ENCODE data around the gene GAL3ST2.

Gene GAL3ST2

GRCh38 chr2:241768251-241768711, 8.3 kb upstream of the GAL3ST2 start:
- H3K4me3 ChIP-seq (ENCODE audit: low read depth, low read length), result no peak overlapping the region

GRCh38 chr2:241768850-241769249, 7.8 kb upstream of the GAL3ST2 start:
- no peak for DNase-seq (ENCODE audit: low read depth)
- TF ChIP-seq, protein P1, sequence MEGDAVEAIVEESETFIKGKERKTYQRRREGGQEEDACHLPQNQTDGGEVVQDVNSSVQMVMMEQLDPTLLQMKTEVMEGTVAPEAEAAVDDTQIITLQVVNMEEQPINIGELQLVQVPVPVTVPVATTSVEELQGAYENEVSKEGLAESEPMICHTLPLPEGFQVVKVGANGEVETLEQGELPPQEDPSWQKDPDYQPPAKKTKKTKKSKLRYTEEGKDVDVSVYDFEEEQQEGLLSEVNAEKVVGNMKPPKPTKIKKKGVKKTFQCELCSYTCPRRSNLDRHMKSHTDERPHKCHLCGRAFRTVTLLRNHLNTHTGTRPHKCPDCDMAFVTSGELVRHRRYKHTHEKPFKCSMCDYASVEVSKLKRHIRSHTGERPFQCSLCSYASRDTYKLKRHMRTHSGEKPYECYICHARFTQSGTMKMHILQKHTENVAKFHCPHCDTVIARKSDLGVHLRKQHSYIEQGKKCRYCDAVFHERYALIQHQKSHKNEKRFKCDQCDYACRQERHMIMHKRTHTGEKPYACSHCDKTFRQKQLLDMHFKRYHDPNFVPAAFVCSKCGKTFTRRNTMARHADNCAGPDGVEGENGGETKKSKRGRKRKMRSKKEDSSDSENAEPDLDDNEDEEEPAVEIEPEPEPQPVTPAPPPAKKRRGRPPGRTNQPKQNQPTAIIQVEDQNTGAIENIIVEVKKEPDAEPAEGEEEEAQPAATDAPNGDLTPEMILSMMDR (conservative IDR thresholded peaks at IDR 0.05; ENCODE audit: low read depth, low read length), result no peak
- H3K4me3 ChIP-seq (ENCODE audit: low read depth, low read length), result no peak overlapping the region

More at GRCh38 chr2:241768251-241768711, 8.3 kb upstream of the GAL3ST2 start:
- DNase-seq (ENCODE audit: low read depth), result no peak
- TF ChIP-seq, protein P1 (conservative IDR thresholded peaks at IDR 0.05; ENCODE audit: low read depth, low read length), result no peak

DNA sequence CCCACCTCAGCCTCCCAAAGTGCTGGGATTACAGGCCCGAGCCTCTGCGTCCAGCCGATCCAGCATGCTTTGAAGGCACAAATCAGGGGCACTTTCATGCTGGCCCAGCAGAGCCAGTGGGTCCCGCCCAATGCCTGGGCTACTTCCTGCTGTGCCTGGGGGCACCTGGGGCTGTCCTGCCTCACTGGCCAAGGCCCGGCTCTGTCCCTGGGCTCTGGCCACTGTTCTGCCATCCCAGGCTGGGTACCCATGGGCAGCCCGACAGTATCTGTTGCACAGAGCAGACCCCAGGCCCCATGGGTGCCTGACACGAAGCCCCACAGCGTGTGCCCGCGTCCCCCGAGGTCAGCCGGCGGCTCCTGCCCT, 6.8 kb upstream of the GAL3ST2 start:
- no peak overlapping the region for H3K4me3 ChIP-seq (ENCODE audit: low read depth, low read length)
- TF ChIP-seq, protein P1 (conservative IDR thresholded peaks at IDR 0.05; ENCODE audit: low read depth, low read length), result no peak
- DNase-seq (ENCODE audit: low read depth), result no peak

GRCh38 chr2:241770185-241770935, 6.3 kb upstream of the GAL3ST2 start:
- DNase-seq (ENCODE audit: low read depth), result no peak
- H3K4me3 ChIP-seq (ENCODE audit: low read depth, low read length), result no peak overlapping the region
- TF ChIP-seq, protein P1 (conservative IDR thresholded peaks at IDR 0.05; ENCODE audit: low read depth, low read length), result no peak

DNA sequence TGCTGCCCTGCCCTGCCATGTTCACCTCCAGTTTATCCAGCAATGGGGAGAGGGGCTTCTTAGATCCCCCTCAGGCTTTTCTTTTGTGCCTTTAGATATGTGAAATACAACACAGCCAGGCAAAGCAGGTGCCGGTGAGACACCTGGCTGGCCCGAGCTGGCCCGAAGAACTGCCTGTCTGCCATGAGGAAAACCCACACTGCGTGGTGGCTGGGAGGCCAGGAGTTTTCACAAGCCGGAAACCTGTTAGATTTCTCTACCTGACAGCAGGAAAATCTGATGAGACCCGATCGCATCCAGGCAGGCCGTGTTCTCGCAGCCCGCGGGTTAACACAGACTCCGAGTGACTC, 5.7 kb upstream of the GAL3ST2 start:
- H3K4me3 ChIP-seq (ENCODE audit: low read depth, low read length), result no peak overlapping the region
- DNase-seq (ENCODE audit: low read depth), result no peak
- TF ChIP-seq, protein P1 (conservative IDR thresholded peaks at IDR 0.05; ENCODE audit: low read depth, low read length), result no peak

DNA sequence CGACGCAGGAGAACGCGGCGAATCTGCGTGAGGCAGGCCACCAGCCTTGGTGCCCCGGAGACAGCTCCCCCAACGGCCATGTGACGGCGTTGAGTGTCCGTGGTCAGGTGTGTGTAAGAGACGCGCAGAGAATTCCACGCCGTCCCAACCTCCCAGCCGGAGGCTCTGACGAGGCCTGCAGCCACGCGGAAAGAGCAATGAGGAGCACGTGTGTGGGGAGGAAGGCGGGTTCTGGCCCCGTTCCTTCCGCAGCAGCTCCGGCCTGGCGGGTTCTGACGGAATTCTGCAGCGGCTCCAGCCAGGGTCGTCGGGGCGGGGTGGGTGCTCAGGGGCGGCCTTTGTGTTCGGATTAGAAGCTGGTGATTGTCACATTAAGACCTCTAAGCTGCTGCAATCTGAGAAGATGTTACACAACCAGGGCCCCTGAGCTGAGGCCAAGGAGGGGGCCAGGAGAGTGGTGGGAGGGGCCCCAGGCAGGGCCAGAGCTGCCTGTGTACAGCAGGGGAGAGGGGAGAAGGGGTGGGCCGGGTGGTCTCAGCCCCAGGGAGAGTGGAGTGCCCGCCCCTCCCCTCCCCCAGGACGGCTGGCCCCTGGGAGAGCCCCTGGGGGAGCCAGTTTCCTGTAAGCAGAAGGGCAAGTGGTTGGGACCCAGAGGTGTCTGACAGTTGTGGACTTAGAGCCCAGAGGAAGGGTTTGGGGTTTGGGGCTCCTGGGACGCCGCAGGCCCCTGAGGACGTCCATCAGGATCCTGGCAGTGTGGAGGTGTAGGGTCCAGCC, 5.1 kb upstream of the GAL3ST2 start:
- DNase-seq (ENCODE audit: low read depth), result peak; percentile 52
- TF ChIP-seq, protein P1 (conservative IDR thresholded peaks at IDR 0.05; ENCODE audit: low read depth, low read length), result no peak
- no peak overlapping the region for H3K4me3 ChIP-seq (ENCODE audit: low read depth, low read length)

Data from choroid plexus epithelial cell (primary cell).